ENCODE results near the gene OSBPL7. TPM values are rescaled to one million over a fixed set of nuclear protein-coding genes. Genes with fewer than 3 reads are reported as not detected.

OSBPL7 gene
- total and polyA plus RNA-seq, 2 of the 8 experiments (the other 6 are each of a cell fraction or from before 2014, with no cell fraction given) = 7.2 to 8.9 TPM

DNA sequence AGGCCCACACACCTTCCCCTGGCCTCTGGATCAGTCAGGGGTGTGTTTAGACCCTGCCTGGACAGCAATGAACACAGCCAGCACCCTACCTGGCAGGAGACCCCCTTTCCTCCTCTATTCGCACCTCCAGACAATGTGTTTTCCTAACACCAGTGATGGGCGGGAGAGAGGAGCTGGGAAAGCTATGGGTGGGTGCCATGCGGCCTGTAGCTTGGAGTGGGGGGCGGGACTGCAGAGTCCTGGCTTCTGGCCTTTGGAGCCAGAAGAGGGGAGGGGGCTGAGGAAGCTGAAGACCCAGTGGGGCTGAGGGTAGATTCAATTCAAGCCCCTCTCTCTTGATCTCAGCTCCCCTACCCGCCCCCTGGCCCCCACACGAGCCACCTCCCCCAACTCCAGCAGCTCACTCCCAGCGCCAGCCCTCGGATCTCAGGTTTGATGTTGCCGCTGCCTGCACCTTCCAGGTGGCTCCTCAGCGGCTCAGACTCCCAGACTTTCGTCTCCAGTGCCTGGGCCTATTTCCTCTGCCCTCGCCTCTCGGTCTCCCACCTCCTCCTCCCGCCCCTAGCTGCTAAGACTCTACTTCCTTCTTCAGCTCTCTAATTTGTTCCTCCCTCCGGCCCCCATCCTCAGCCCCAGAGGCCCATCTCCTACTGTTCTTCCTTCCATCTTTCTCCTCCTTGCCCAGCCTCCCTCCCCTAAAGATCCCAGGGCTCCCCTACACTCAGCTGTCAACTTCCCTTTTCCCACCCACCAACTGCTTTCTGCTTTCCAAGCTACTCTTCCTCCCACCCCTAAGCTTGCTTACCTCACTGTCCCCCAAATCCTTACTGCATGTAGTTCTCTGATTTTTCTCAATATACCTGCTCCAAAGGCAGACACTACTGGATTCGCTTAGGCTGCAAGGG lies 36.2 kb upstream of the OSBPL7 start:
- Histone ChIP-seq H3K4me2 (ENCODE audit: insufficient read depth in 1 of 2, low read depth in 2 of 2, low read length in 2 of 2) (no peak overlapping the region), H3K4me1 (replicated peaks in 1 of 4; ENCODE audit: control insufficient read depth in 3 of 4, insufficient read depth in 4 of 4, low read length in 3 of 4) (peaks cover 0 to 5% (median 0%) of the 10 kb centered on the region in 4 experiments; a peak in 4 of 7 replicates), H4K20me1 (replicated peaks in 1 of 2; ENCODE audit: control insufficient read depth in 1 of 2, insufficient read depth in 2 of 2, low read length in 2 of 2) (no peaks in the 10 kb centered on the region), H3K4ac (replicated peaks; ENCODE audit: insufficient read length, low read depth, low read length) (no peak overlapping the region), H3K79me2 (ENCODE audit: control insufficient read depth in 1 of 2, insufficient read depth in 2 of 2, low read length in 2 of 2) (no peaks in the 10 kb centered on the region), H2BK5ac (ENCODE audit: low read depth, low read length) (no peak overlapping the region), H2BK120ac (replicated peaks; ENCODE audit: low read depth, low read length) (peak overlapping the region; percentile 77), H3K4me3 (ENCODE audit: extremely low read depth in 1 of 4, insufficient read depth in 2 of 4, low read depth in 3 of 4, low read length in 4 of 4) (no peak overlapping the region), H3K79me1 (ENCODE audit: low read depth, low read length) (no peaks in the 10 kb centered on the region), H3K18ac (ENCODE audit: extremely low read depth, low read length) (peak overlapping the region; percentile 60), H2BK12ac (ENCODE audit: low read depth, low read length) (peak overlapping the region; percentile 68; the same call in 1 of the 2 replicates), H3K56ac (replicated peaks; ENCODE audit: insufficient read length, low read depth, low read length) (no peak overlapping the region), H3K9ac (replicated peaks in 1 of 4; ENCODE audit: extremely low read depth in 1 of 4, low read depth in 3 of 4, low read length in 3 of 4) (no peak overlapping the region), H3K14ac (ENCODE audit: insufficient read length) (no peak overlapping the region), H3K9me3 (ENCODE audit: insufficient read depth in 2 of 2, low read depth in 1 of 2, low read length in 1 of 2) (no peaks in the 10 kb centered on the region), H2BK15ac (ENCODE audit: low read length) (no peak overlapping the region; the same call in 1 of the 2 replicates), H3K23me2 (ENCODE audit: low read depth, low read length) (no peaks in the 10 kb centered on the region), H3K23ac (ENCODE audit: insufficient read length) (no peak overlapping the region), H3K27ac (ENCODE audit: low read depth, low read length) (no peak overlapping the region), H3K27me3 (replicated peaks in 1 of 4; ENCODE audit: control insufficient read depth in 3 of 4, extremely low read depth in 1 of 4, insufficient read depth in 3 of 4, low read length in 3 of 4) (peaks cover 13 to 41% (median 34%) of the 10 kb centered on the region in 4 experiments), H2AK5ac (ENCODE audit: low read depth, low read length) (no peak overlapping the region), H4K5ac (ENCODE audit: insufficient read length, low read depth, low read length) (no peak overlapping the region), H4K91ac (replicated peaks; ENCODE audit: insufficient read length, low read length) (peak overlapping the region; percentile 68), H2AFZ (ENCODE audit: low read length) (peak overlapping the region; percentile 46; the same call in 1 of the 2 replicates), H3K36me3 (ENCODE audit: control insufficient read depth in 2 of 4, insufficient read depth in 4 of 4, low read length in 3 of 4) (no peaks in the 10 kb centered on the region), H4K8ac (ENCODE audit: extremely low read depth, insufficient read depth, low read length) (peak overlapping the region; percentile 26; the same call in 1 of the 2 replicates), H2BK20ac (ENCODE audit: low read length) (peak overlapping the region; percentile 61; the same call in 1 of the 2 replicates)
- ChIA-PET CTCF (ENCODE audit: partially characterized antibody) (interaction anchor here (0.9 to 33.0 kb wide), 5 partner anchors 14 to 405 kb away, joined by 3 to 1206 read pairs (median 257); partner anchors contain the start of genes SCRN2, SP2 and SP6), POLR2A (ENCODE audit: partially characterized antibody) (interaction anchor here (0.8 to 1.9 kb wide), 4 partner anchors 11 to 113 kb away, joined by 3 to 7 read pairs (median 3); partner anchors contain the start of genes CDK5RAP3 and SP2)
- TF ChIP-seq, protein P1, sequence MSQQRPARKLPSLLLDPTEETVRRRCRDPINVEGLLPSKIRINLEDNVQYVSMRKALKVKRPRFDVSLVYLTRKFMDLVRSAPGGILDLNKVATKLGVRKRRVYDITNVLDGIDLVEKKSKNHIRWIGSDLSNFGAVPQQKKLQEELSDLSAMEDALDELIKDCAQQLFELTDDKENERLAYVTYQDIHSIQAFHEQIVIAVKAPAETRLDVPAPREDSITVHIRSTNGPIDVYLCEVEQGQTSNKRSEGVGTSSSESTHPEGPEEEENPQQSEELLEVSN (IDR thresholded peaks at IDR 0.05) = peak; percentile 73
- TF ChIP-seq RXRA (IDR thresholded peaks at IDR 0.05; ENCODE audit: insufficient read depth, low read depth, low read length) = no peak
- DNase-seq (ENCODE audit: low read depth in 1 of 2, low spot score in 2 of 2) = no peak
- whole genome bisulfite sequencing, 2 experiments (ENCODE audit: extremely low coverage in 1 of 2, insufficient coverage in 1 of 2, insufficient read length in 1 of 2, insufficient replicate concordance in 2 of 2, low coverage in 1 of 2, low lambda C conversion rate in 2 of 2, missing lambda C conversion rate in 1 of 2) = 60% methylated on average over 11 of the region's 16 CpGs; no CpG with 5 or more reads in 1 of the 2 experiments
- FAIRE-seq = no peak
